CD14-positive monocyte (primary cell): ENCODE measurements around the gene GPR42. TPM values are rescaled to one million over a fixed set of nuclear protein-coding genes. Genes with fewer than 3 reads are reported as not detected.

Experiments used
- DNase-seq, 3 donors: peaks; one replicate each; pipeline ENCODE4 v3.0.0-alpha.2; 2011 to 2022
- H2AFZ ChIP-seq: 2 replicates; pipeline ENCODE4 v1.6.0; 2012; ENCODE audit warnings: mild to moderate bottlenecking, low read depth, low read length, inconsistent platforms; ENCODE audit not compliant: insufficient read depth, poor library complexity, severe bottlenecking
- H3K27ac ChIP-seq, 2 donors: 1 replicate in 1 of 2; 2 replicates in 1 of 2; pipeline ENCODE4 v1.5.1; 2012 to 2013; ENCODE audit warnings: low read length in 2 of 2, control low read depth in 1 of 2, inconsistent platforms in 1 of 2, low read depth in 1 of 2, mild to moderate bottlenecking in 1 of 2
- H3K27me3 ChIP-seq, 2 donors: one replicate each; pipeline versions ENCODE4 v1.6.0 to v1.6.1; 2011 to 2013; ENCODE audit warnings: low read length in 2 of 2; ENCODE audit not compliant: control insufficient read depth in 2 of 2, insufficient read depth in 2 of 2
- H3K36me3 ChIP-seq, 2 donors: replicated peaks in 1 of 2; 1 replicate in 1 of 2; 2 replicates in 1 of 2; pipeline versions ENCODE4 v1.5.1 to v1.6.1; 2012 to 2013; ENCODE audit warnings: low read length in 2 of 2, control low read depth in 1 of 2, inconsistent platforms in 1 of 2, mild to moderate bottlenecking in 1 of 2; ENCODE audit not compliant: insufficient read depth in 2 of 2, control insufficient read depth in 1 of 2
- H3K4me1 ChIP-seq, 2 donors: 1 replicate in 1 of 2; 2 replicates in 1 of 2; pipeline versions ENCODE4 v1.5.1 to v1.6.1; 2012 to 2013; ENCODE audit warnings: low read length in 2 of 2, control low read depth in 1 of 2, inconsistent platforms in 1 of 2, mild to moderate bottlenecking in 1 of 2, moderate library complexity in 1 of 2; ENCODE audit not compliant: insufficient read depth in 2 of 2, control insufficient read depth in 1 of 2
- H3K4me2 ChIP-seq: replicated peaks from 2 replicates; pipeline ENCODE3; 2012; ENCODE audit warnings: low read length, moderate library complexity, mild to moderate bottlenecking; ENCODE audit not compliant: poor library complexity, severe bottlenecking; ENCODE audit errors: extremely low read depth
- H3K4me3 ChIP-seq, 3 experiments: fragments of 200-600 bp in 1 of 3; sonication (generic) in 1 of 3; replicated peaks in 1 of 3; 1 replicate in 2 of 3; 2 replicates in 1 of 3; pipeline ENCODE4 v1.5.1; 2011 to 2013; ENCODE audit warnings: low read length in 3 of 3, mild to moderate bottlenecking in 3 of 3, control low read depth in 2 of 3, low read depth in 2 of 3, inconsistent platforms in 1 of 3, moderate library complexity in 1 of 3
- H3K79me2 ChIP-seq: 2 replicates; pipeline ENCODE4 v1.6.0; 2012; ENCODE audit warnings: mild to moderate bottlenecking, control low read depth, inconsistent platforms, low read length, moderate library complexity; ENCODE audit not compliant: insufficient read depth
- H3K9ac ChIP-seq: 2 replicates; pipeline ENCODE4 v1.6.0; 2017; ENCODE audit warnings: low read length, mild to moderate bottlenecking; ENCODE audit not compliant: insufficient read depth, poor library complexity, severe bottlenecking
- H3K9me3 ChIP-seq, 2 donors: replicated peaks in 1 of 2; 1 replicate in 1 of 2; 2 replicates in 1 of 2; pipeline versions ENCODE4 v1.5.1 to v1.6.1; 2012 to 2013; ENCODE audit warnings: low read length in 2 of 2, control low read depth in 1 of 2; ENCODE audit not compliant: control insufficient read depth in 1 of 2, insufficient read depth in 1 of 2
- H4K20me1 ChIP-seq: 2 replicates; pipeline ENCODE4 v1.6.0; 2012; ENCODE audit warnings: mild to moderate bottlenecking, low read length, control low read depth, moderate library complexity; ENCODE audit not compliant: insufficient read depth
- H3K27ac Mint-ChIP-seq, 7 donors: one replicate each; pipeline ENCODE4 v1.8.0; 2020; ENCODE audit warnings: mild to moderate bottlenecking in 7 of 7, mixed read lengths in 7 of 7, moderate library complexity in 6 of 7, inconsistent platforms in 2 of 7
- H3K27me3 Mint-ChIP-seq, 3 donors: one replicate each; pipeline ENCODE4 v1.8.0; 2021 to 2022; ENCODE audit warnings: low read depth in 3 of 3, mild to moderate bottlenecking in 3 of 3, mixed read lengths in 3 of 3, moderate library complexity in 3 of 3, inconsistent platforms in 1 of 3
- H3K36me3 Mint-ChIP-seq, 2 donors: one replicate each; pipeline ENCODE4 v1.8.0; 2020; ENCODE audit warnings: mixed read lengths in 2 of 2, inconsistent platforms in 1 of 2, mild to moderate bottlenecking in 1 of 2
- H3K4me1 Mint-ChIP-seq: one replicate; pipeline ENCODE4 v1.8.0; 2020; ENCODE audit warnings: mild to moderate bottlenecking, mixed read lengths
- H3K4me3 Mint-ChIP-seq, 2 donors: one replicate each; pipeline ENCODE4 v1.8.0; 2020; ENCODE audit warnings: mild to moderate bottlenecking in 2 of 2, mixed read lengths in 2 of 2, moderate library complexity in 1 of 2
- H3K9me3 Mint-ChIP-seq, 7 donors: one replicate each; pipeline ENCODE4 v1.8.0; 2020 to 2022; ENCODE audit warnings: mixed read lengths in 7 of 7, mild to moderate bottlenecking in 6 of 7, moderate library complexity in 6 of 7, inconsistent platforms in 2 of 7
- CTCF ChIP-seq: fragments of 200-600 bp; IDR thresholded peaks from one replicate; pipeline ENCODE4 v1.8.0; 2022; ENCODE audit warnings: antibody characterized with exemption, mild to moderate bottlenecking
- WGBS: methylation state at CpG from one replicate; pipeline ENCODE4 v1.1.5; 2013; ENCODE audit warnings: missing lambda C conversion rate; ENCODE audit not compliant: insufficient coverage; 5-methylcytosine and 5-hydroxymethylcytosine counted together
- intact Hi-C, 2 donors: fragments of 100-400 bp; cut with micrococcal nuclease; formaldehyde crosslinking; loops; one replicate each; pipeline versions ENCODE4 v1.15.0 to v1.15.1; 2023
- polyA plus RNA-seq, 3 donors: library from polyadenylated mRNA; depleted of rRNA in 1 of 3; unstranded in 2 of 3; stranded (reverse) in 1 of 3; fragments of 300-500 nt in 2 of 3; fragments of >200 nt in 1 of 3; fragmentation: Illumina TruSeq in 2 of 3; gene quantifications; 1 replicate in 2 of 3; 2 replicates in 1 of 3; pipeline ENCODE4 v1.2.3, GENCODE V29; 2012 to 2021

Gene GPR42
- polyA plus RNA-seq, 3 donors, result 0.17 to 2.9 TPM; not detected in 1

GRCh38 chr19:35354898-35355297, 16.0 kb upstream of the GPR42 start:
- no peak overlapping the region for H3K4me2 ChIP-seq

GRCh38 chr19:35355791-35356460, 14.9 kb upstream of the GPR42 start:
- TF ChIP-seq CTCF, result no peak
- Mint-ChIP-seq H3K27me3 (peaks cover 1 to 4% (median 2%) of the 10 kb centered on the region in 3 donors), H3K36me3 (no peaks in the 10 kb centered on the region), H3K9me3 (no peaks in the 10 kb centered on the region), H3K4me3 (no peak overlapping the region), H3K4me1 (peaks cover 26% of the 10 kb centered on the region), H3K27ac (no peak overlapping the region)
- Histone ChIP-seq H3K4me3 (no peak overlapping the region), H3K9me3 (no peaks in the 10 kb centered on the region), H3K27ac (no peak overlapping the region), H4K20me1 (no peaks in the 10 kb centered on the region), H3K27me3 (no peaks in the 10 kb centered on the region), H3K9ac (no peak overlapping the region), H2AFZ (no peak overlapping the region), H3K79me2 (no peaks in the 10 kb centered on the region), H3K4me1 (peaks cover 27 to 30% of the 10 kb centered on the region in 2 donors), H3K4me2 (no peak overlapping the region), H3K36me3 (no peaks in the 10 kb centered on the region)
- DNase-seq, result no peak
- intact Hi-C loops, result loop anchor here (10.0 kb wide), 2 partner anchors 51 to 139 kb away; partner anchors contain the start of gene KRTDAP (in 1 of the 2)
- 66% methylated on average over 5 of the region's 6 CpGs for WGBS

More at GRCh38 chr19:35354898-35355297, 16.0 kb upstream of the GPR42 start:
- no peaks in the 10 kb centered on the region for H3K9me3 Mint-ChIP-seq
- Histone ChIP-seq H3K27me3 (no peaks in the 10 kb centered on the region), H3K79me2 (no peaks in the 10 kb centered on the region), H3K36me3 (no peaks in the 10 kb centered on the region), H3K4me1 (peaks cover 27 to 30% of the 10 kb centered on the region in 2 donors), H3K9ac (no peak overlapping the region), H2AFZ (no peak overlapping the region), H4K20me1 (no peaks in the 10 kb centered on the region), H3K9me3 (no peaks in the 10 kb centered on the region), H3K27ac (no peak overlapping the region), H3K4me3 (no peak overlapping the region)
- no peak for TF ChIP-seq CTCF
- no peak overlapping the region for H3K27ac Mint-ChIP-seq
- intact Hi-C loops, result loop anchor here (5.0 to 10.0 kb wide), 3 partner anchors 50 to 140 kb away; partner anchors contain the start of gene KRTDAP (in 1 of the 2)
- no peaks in the 10 kb centered on the region for H3K36me3 Mint-ChIP-seq
- H3K4me1 Mint-ChIP-seq, result peaks cover 26% of the 10 kb centered on the region
- peaks cover 1 to 4% (median 2%) of the 10 kb centered on the region in 3 donors for H3K27me3 Mint-ChIP-seq
- H3K4me3 Mint-ChIP-seq, result no peak overlapping the region
- WGBS, result 82% methylated on average over 6 of the region's 8 CpGs
- DNase-seq, result no peak
